Esophagus squamous epithelium (tissue), 4 donors: ENCODE measurements around the gene CD99L2.

Experiments
- POLR2A ChIP-seq, 4 donors: fragments of 450-650 bp; IDR thresholded peaks; one replicate each; pipeline ENCODE4 v1.6.1; 2017; ENCODE audit warnings: antibody characterized with exemption in 4 of 4, mild to moderate bottlenecking in 4 of 4, moderate library complexity in 3 of 4
- TF ChIP-seq, protein P1 (sequence below), 6 experiments: fragments of 450-650 bp in 4 of 6; fragments of 200-600 bp in 2 of 6; sonication (generic) in 2 of 6; IDR thresholded peaks; one replicate each; pipeline ENCODE4 v1.5.1; 2016 to 2019; ENCODE audit warnings: antibody characterized with exemption in 6 of 6, mild to moderate bottlenecking in 4 of 6, moderate library complexity in 4 of 6

DNA sequence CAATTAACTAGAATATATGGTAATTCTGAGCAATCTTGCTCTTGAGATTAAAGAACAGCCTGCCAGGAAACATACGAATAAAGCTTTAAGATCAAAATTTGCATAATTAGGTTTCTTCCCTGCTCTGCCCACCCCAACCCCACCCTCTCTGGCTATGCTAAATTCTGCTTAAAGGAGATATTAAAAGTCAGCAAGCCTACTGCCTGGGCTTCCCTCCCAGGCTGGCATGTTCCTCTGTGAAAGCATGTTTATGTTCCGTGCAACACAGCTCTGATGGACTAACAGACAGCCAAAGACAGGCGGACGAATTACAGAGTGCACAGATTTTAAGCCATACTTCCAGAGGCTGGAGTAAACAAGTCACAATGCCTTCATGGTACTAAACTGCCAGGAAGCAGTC is 28.4 kb downstream of the CD99L2 start:
- TF ChIP-seq, protein P1, sequence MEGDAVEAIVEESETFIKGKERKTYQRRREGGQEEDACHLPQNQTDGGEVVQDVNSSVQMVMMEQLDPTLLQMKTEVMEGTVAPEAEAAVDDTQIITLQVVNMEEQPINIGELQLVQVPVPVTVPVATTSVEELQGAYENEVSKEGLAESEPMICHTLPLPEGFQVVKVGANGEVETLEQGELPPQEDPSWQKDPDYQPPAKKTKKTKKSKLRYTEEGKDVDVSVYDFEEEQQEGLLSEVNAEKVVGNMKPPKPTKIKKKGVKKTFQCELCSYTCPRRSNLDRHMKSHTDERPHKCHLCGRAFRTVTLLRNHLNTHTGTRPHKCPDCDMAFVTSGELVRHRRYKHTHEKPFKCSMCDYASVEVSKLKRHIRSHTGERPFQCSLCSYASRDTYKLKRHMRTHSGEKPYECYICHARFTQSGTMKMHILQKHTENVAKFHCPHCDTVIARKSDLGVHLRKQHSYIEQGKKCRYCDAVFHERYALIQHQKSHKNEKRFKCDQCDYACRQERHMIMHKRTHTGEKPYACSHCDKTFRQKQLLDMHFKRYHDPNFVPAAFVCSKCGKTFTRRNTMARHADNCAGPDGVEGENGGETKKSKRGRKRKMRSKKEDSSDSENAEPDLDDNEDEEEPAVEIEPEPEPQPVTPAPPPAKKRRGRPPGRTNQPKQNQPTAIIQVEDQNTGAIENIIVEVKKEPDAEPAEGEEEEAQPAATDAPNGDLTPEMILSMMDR (IDR thresholded peaks at IDR 0.05) = no peak
- no peak for TF ChIP-seq POLR2A (IDR thresholded peaks at IDR 0.05)
